GM19463 (cell line): ENCODE results near the gene SNTG2.

Experiments
- ATAC-seq: cut with Tn5 transposase; IDR thresholded peaks from one replicate; pipeline ENCODE4 v1.9.1; 2021; ENCODE audit warnings: mild to moderate bottlenecking, moderate library complexity; ENCODE audit not compliant: unreplicated experiment

The SNTG2 gene

DNA sequence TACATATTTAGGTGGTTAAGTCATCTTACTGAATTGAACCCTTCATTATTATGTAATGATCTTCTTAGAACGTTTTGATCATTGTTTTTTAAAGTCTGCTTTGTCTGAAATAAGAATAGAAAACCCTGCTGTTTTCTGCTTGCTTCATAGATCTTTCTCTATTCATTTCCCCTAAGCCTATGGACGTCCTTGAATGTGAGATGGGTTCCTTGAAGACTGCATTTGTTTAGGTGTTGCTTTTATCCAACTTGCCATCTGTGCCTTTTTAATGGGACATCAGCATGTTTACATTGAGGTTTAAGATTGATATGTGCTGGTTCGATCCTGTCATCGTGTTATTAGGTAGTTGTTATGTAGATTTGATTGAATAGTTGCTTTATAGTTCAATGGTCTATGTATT, 95.4 kb downstream of the SNTG2 start:
- no peak for ATAC-seq

- ATAC-seq: no peak
Observed at GRCh38 chr2:1047485-1047884, 96.8 kb downstream of the SNTG2 start.

GRCh38 chr2:1049691-1050090, 99.0 kb downstream of the SNTG2 start:
- no peak for ATAC-seq

DNA sequence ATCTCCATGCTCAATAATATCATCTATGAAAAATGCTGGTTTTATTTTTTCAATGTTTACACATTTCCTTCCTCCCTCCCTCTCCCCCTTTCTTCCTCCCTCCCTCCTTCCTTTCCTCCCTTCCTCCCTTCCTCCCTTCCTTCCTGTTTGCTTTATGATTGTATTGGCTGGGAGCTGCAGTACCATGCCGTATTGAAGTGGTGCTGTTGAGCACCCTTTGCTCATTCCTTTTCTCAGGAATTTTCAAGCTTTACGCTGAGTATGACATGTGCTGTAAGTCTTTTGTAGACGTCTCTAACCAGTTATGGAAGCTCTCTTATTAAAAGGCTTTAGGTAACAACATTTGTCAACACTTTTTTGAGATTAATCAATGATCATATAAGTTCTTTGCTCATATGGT, 100.4 kb downstream of the SNTG2 start:
- no peak for ATAC-seq

GRCh38 chr2:1052771-1053191, 102.1 kb downstream of the SNTG2 start:
- ATAC-seq: no peak

- ATAC-seq: no peak
Observed at GRCh38 chr2:1053786-1054185, 103.1 kb downstream of the SNTG2 start.

DNA sequence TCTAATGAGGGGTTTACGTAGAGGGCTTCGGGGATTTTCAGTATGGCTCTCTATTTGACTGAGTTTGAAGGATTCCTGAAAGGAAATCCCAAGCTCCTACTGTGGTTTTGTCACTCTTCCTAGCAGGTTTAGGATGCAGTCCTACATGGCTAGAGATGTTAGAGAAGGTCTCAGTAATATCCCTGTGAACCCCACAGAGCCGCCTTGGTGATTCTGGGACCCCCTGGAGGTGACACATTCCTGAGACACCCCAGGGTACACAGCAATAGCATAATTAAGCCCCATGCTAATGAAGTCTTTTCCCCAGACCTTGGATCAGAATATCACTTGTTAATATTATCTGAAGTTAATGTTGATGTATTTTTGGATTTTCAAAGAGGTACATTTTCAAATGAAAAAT, 103.8 kb downstream of the SNTG2 start:
- ATAC-seq: no peak

DNA sequence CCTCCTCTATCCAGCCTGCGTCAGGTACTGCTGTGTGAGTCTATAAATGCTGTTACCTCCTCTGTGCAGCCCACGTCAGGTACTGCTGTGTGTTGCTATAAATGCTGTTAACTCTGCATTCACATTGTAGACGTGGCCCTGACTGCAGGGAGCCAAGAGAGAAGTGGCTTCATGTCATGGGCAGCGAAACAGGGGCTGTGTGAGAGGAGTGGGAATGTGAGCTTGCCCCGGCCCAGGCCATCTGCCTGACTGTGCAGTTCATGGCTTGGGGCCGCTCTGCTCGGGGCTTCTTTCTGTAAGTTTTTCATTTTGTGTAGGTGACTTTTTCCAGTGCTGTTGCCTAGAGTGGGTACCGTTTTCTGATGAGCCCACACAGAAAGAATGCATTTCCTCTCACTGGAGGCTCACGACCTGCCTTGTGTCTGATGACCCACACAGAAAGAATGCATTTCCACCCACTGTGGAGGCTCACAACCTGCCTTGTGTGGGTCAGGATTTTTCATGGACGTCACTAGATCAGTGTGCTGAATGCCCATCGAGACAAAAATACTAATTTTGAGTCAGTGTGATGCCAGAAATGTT, 104.5 kb downstream of the SNTG2 start:
- ATAC-seq: no peak

DNA sequence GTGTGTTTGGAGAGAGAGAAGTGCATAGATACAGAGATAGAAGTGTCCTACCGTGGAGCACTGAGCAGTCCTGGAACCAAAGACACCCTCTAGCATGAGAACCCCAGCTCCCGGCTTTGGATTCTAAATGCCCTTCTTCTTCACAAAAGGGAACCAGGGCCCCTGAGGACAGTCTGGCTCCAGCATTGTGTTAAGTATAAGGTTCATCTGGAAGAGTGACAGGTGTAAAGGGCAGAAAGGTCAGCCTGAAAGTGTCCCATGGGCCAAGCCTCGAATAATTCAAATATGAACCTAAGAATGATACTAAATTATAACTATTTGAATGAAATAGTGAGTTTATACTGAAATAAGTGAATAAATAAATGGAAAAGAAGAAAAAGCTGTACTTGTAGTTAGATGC, 109.7 kb downstream of the SNTG2 start:
- no peak for ATAC-seq

- ATAC-seq: no peak
Observed at GRCh38 chr2:1060987-1061386, 110.3 kb downstream of the SNTG2 start.

DNA sequence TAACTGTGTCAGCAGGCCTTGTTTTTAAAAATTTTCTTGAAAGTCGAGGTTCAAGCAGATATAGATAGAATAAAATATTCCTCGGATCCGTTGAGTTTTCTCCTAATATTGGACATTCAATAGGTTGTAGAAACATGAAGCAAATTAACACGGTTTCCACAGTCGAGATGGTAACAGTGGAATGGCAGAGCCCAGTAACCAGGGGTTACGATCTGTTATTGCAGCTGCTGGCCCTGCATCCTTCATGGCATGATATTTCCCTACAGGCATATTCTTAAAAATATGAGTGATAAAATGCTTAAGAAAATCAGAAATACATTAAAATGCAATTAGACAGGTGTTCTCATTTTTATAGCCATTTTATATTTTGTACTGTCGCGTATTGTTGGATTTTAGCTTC, 117.6 kb downstream of the SNTG2 start:
- ATAC-seq: no peak

DNA sequence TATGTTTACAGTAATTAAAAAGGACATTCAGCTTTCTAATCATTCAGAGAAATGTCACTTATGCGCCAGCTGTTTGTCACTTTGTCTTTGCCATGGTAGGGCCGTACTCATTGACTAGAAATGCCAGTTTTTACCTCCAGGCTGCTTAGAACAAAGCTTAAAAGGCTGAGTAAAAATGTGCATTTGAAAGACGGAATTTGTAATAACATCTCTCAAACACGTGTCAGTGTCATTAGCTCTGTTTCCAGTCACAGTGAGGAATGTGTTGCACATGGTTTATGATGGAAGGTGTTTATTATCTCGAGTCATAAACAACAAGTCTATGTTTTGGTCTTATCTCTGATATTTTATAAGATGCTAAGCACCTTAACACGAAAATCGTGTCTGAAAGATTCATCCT, 118.2 kb downstream of the SNTG2 start:
- ATAC-seq: no peak

- no peak for ATAC-seq
Observed at GRCh38 chr2:1069847-1070246, 119.2 kb downstream of the SNTG2 start.

DNA sequence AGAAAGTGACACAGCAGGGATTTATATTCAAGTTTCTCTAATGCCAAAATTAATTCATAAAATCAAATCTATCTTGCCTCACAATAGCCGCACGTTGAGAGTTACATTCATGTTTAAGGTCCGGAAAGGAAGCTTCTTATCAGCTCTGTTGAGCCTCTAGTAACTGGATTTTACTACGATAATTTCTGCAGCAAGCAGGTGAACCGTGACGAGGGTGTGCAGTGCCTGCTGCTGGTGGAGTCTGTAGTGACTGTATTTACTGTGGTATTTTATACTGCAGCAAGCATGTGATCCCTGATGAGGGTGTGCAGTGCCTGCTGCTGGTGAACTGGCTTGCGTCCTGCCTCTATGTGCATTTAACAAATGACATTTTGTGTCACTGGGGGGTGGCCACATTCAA, 120.0 kb downstream of the SNTG2 start:
- no peak for ATAC-seq

DNA sequence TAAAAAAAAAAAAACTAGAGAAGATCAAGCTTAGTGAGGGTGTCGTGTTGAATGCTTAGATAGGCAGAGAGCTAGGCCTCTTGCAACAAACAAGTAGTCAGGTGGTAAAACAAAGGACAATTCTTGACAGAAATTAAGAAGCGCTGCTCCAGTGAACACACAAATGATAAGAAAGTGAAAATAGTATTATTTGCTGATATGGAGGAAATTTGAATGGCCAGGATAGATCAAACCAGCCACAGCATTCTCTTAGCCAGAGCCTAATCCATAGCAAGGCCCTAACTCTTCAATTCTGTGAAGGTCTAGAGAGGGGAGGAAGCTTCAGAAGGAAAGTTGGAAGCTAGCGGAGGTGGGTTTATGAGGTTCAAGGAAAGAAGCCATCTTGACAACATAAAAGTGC, 121.0 kb downstream of the SNTG2 start:
- no peak for ATAC-seq

- no peak for ATAC-seq
Observed at GRCh38 chr2:1072250-1072649, 121.6 kb downstream of the SNTG2 start.

GRCh38 chr2:1077911-1078310, 127.3 kb downstream of the SNTG2 start:
- no peak for ATAC-seq

DNA sequence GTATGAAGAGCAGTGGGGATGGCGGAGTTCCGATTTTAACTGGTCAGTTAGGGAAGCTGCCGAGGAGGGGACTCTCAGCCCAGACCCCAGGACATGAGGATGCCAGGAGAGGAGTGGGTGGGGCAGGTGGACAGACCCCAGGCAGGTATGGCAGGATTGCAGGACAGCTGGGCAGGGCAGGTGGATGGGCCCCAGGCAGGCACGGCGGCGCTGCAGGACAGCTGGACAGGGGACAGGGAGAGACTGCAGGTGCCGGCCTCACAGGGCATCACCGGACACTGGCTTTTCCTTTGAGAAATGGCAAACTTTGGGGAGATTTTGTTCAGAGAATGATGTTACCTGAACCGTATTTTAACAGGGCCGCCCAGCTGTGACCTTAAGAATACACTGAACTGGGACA, 127.7 kb downstream of the SNTG2 start:
- ATAC-seq: no peak

- ATAC-seq: no peak
Observed at GRCh38 chr2:1079873-1080799, 129.5 kb downstream of the SNTG2 start.

DNA sequence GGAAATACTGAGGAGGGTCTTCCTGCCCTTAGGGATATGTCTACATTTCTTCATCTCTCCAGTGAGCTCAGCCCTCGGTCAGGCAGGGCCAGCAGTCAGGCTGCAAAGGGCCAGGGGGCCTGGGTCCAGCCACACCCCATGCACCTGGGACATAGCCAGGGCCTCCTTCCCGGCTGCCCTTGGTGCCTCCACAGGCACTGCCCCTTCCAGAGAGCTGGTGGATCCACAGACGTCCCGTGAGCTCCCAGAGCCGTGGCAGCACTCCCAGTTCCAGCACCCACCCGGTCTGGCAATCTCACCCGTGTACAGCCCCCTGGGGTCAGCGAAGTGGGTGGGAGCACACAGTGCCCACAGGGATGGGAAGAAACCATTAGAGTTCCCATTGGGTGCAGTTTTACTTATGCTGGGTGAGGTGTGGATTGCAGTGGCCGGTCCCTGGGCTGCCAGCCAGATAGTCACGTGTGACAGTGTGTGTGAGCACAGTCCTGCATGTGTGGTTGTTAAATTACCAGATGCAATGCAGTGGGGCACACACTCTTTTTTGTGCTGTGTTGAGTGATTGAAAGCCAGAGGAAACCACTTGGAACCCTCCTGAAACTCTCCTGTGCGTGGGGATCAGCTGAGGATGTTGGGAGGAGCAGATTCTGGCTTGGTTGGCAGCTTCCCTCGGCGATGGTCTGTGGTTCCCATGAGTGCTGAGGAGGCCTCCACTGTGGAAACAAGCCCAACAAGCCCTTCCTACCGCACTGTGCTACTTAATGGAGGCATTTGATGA, 131.0 kb downstream of the SNTG2 start:
- ATAC-seq: no peak

DNA sequence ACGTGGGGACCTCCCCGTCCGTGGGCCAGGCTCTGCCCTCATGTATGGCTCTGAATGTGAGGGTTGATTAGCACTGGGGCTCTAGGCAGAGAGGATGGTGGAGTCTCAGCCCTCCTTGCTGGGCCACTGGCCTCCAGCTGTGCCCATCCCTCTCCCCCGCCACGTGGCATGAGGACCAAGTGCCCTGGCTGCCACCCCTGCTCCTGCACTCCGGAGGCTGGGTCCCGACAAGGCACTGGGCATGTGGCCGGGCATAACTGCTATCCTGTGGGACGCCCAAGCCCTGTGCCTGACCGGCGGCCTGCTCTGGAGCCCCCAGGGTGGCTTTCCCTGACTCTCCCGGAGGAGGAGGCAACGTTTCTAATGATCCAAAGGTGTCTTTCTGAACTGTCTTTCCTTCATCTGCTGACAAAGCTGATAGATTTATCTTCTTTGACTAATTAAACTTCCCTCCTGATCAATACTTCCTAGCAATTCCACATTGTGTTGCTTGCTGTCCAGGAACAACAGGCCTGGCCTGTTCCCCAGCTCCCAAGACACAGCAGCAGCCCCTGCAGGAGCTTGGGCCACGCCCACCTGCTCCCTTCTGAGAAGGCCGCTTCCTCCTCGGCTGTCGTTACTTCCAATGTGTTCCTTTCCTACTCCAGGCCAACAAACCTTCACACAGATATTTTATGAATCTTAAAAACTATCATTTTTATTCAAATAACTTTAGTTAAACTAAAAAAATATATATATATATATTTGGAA, 132.0 kb downstream of the SNTG2 start:
- ATAC-seq: no peak
